ENCODE data around the gene OR6A2. TPM values are rescaled to one million over a fixed set of nuclear protein-coding genes. Genes with fewer than 3 reads are reported as not detected.

The OR6A2 gene
- polyA plus RNA-seq, 3 donors: not detected

DNA sequence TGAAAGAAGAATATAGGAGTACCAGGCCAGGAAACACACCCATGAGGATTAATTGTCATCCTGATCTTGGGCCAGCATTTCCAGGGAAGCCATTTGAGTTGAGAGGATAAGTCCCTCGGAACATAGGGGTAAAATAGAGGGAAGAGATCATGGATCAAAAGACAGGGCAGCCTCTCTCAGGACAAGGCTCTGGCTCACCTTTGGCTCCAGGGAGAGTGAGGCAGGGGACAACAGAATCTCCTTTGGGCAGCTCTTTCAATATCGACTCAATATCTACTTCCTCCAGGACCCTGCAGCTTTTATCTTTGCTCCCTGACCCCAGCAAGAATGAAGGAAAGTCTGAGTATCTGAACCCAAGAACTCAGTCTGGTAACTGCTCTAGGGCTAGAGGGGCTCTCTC is 16.8 kb downstream of the OR6A2 start, which contains the start of gene OR2AG1:
Gene OR2AG1 (plus strand): TSS at position 301 of the 400 bp plus-strand sequence. CDS start 2,018 bp downstream, outside the sequence.
- Histone ChIP-seq H3K4me2 (replicated peaks; ENCODE audit: extremely low read depth, low read length, poor library complexity, severe bottlenecking) (no peak within 1 kb of the TSS), H3K36me3 (replicated peaks in 1 of 2; ENCODE audit: control insufficient read depth in 1 of 2, insufficient read depth in 2 of 2, low read length in 2 of 2) (no peaks in the 10 kb centered on the region), H3K27me3 (ENCODE audit: control insufficient read depth in 2 of 2, insufficient read depth in 2 of 2, low read length in 2 of 2) (no peaks in the 10 kb centered on the region), H3K9me3 (replicated peaks in 1 of 2; ENCODE audit: control insufficient read depth in 1 of 2, insufficient read depth in 1 of 2, low read length in 2 of 2) (no peaks in the 10 kb centered on the region), H4K20me1 (ENCODE audit: insufficient read depth, low read length) (no peaks in the 10 kb centered on the region), H3K9ac (ENCODE audit: insufficient read depth, low read length, poor library complexity, severe bottlenecking) (no peak within 1 kb of the TSS), H3K79me2 (ENCODE audit: insufficient read depth, low read length) (no peaks in the 10 kb centered on the region), H2AFZ (ENCODE audit: insufficient read depth, low read depth, low read length, poor library complexity, severe bottlenecking) (no peak within 1 kb of the TSS), H3K4me1 (ENCODE audit: control insufficient read depth in 1 of 2, insufficient read depth in 2 of 2, low read length in 2 of 2) (no peaks in the 10 kb centered on the region), H3K4me3 (replicated peaks in 1 of 3; ENCODE audit: low read depth in 2 of 3, low read length in 3 of 3) (no peak within 1 kb of the TSS), H3K27ac (ENCODE audit: low read depth in 1 of 2, low read length in 2 of 2) (no peak within 1 kb of the TSS)
- Mint-ChIP-seq H3K4me1 (no peaks in the 10 kb centered on the region), H3K9me3 (peaks cover 0 to 1% (median 0%) of the 10 kb centered on the region in 7 donors), H3K36me3 (no peaks in the 10 kb centered on the region), H3K27me3 (ENCODE audit: low read depth in 3 of 3) (peaks cover 0 to 4% (median 3%) of the 10 kb centered on the region in 3 donors), H3K4me3 (no peak within 1 kb of the TSS), H3K27ac (no peak within 1 kb of the TSS)
- intact Hi-C loops (cut with micrococcal nuclease): no loop called here
- TF ChIP-seq, protein P1, sequence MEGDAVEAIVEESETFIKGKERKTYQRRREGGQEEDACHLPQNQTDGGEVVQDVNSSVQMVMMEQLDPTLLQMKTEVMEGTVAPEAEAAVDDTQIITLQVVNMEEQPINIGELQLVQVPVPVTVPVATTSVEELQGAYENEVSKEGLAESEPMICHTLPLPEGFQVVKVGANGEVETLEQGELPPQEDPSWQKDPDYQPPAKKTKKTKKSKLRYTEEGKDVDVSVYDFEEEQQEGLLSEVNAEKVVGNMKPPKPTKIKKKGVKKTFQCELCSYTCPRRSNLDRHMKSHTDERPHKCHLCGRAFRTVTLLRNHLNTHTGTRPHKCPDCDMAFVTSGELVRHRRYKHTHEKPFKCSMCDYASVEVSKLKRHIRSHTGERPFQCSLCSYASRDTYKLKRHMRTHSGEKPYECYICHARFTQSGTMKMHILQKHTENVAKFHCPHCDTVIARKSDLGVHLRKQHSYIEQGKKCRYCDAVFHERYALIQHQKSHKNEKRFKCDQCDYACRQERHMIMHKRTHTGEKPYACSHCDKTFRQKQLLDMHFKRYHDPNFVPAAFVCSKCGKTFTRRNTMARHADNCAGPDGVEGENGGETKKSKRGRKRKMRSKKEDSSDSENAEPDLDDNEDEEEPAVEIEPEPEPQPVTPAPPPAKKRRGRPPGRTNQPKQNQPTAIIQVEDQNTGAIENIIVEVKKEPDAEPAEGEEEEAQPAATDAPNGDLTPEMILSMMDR (IDR thresholded peaks at IDR 0.05): no peak
- DNase-seq: no peak
- 100% methylated on average over 1 of the region's 2 CpGs for WGBS (ENCODE audit: insufficient coverage)

DNA sequence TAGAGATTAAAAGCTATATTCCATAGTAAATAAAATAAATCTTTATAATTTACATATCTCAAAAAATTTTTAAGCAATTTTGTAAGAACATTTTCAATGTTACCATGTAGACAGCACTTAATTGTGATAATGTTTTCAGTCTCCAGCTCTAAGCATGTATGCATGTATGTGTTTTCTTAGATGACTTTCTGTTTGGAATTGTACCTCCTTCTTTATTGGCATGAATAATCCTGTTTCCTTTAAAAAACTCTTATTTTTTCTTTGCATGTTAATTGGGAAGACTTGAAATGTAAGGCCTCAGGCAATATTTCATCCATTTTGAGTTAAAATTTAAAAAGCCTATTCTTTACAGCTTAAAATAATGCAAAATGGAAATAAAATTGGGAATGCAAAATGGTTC is 18.7 kb downstream of the OR6A2 start:
- Histone ChIP-seq H2AFZ (ENCODE audit: insufficient read depth, low read depth, low read length, poor library complexity, severe bottlenecking) (no peak overlapping the region), H3K36me3 (replicated peaks in 1 of 2; ENCODE audit: control insufficient read depth in 1 of 2, insufficient read depth in 2 of 2, low read length in 2 of 2) (no peaks in the 10 kb centered on the region), H3K4me2 (replicated peaks; ENCODE audit: extremely low read depth, low read length, poor library complexity, severe bottlenecking) (no peak overlapping the region), H3K9me3 (replicated peaks in 1 of 2; ENCODE audit: control insufficient read depth in 1 of 2, insufficient read depth in 1 of 2, low read length in 2 of 2) (no peaks in the 10 kb centered on the region), H3K9ac (ENCODE audit: insufficient read depth, low read length, poor library complexity, severe bottlenecking) (no peak overlapping the region), H3K27me3 (ENCODE audit: control insufficient read depth in 2 of 2, insufficient read depth in 2 of 2, low read length in 2 of 2) (no peaks in the 10 kb centered on the region), H3K79me2 (ENCODE audit: insufficient read depth, low read length) (no peaks in the 10 kb centered on the region), H3K4me3 (replicated peaks in 1 of 3; ENCODE audit: low read depth in 2 of 3, low read length in 3 of 3) (no peak overlapping the region), H3K4me1 (ENCODE audit: control insufficient read depth in 1 of 2, insufficient read depth in 2 of 2, low read length in 2 of 2) (no peaks in the 10 kb centered on the region), H4K20me1 (ENCODE audit: insufficient read depth, low read length) (no peaks in the 10 kb centered on the region), H3K27ac (ENCODE audit: low read depth in 1 of 2, low read length in 2 of 2) (no peak overlapping the region)
- no peak for DNase-seq
- intact Hi-C loops (cut with micrococcal nuclease): no loop called here
- peaks cover 0 to 1% (median 0%) of the 10 kb centered on the region in 7 donors for H3K9me3 Mint-ChIP-seq
- H3K36me3 Mint-ChIP-seq: no peaks in the 10 kb centered on the region
- no peak overlapping the region for H3K4me3 Mint-ChIP-seq
- H3K27ac Mint-ChIP-seq: no peak overlapping the region
- TF ChIP-seq, protein P1 (IDR thresholded peaks at IDR 0.05): no peak
- peaks cover 0 to 4% (median 3%) of the 10 kb centered on the region in 3 donors for H3K27me3 Mint-ChIP-seq (ENCODE audit: low read depth in 3 of 3)
- H3K4me1 Mint-ChIP-seq: no peaks in the 10 kb centered on the region
